Stimulated activated CD4-positive, alpha-beta T cell treated with anti-CD3 and anti-CD28 coated beads, Interleukin-12 subunit alpha, Interleukin-12 subunit beta, amount 100 ng/mL, for 24 hours (primary cell): Measurements from ENCODE around the gene NTM.
"Not testable (repeated sequence)": the region's sequence is repeated elsewhere in the genome, so short reads cannot be mapped to it uniquely, and the experiment has no call there.

ENCODE experiments used
- DNase-seq, 2 experiments: peaks; one replicate each; pipeline ENCODE4 v3.0.0-alpha.2; 2020; ENCODE audit warnings: low read depth in 2 of 2

The NTM gene

GRCh38 chr11:132312701-132313111 lies 942.3 kb downstream of the NTM start:
- no peak for DNase-seq

- no peak for DNase-seq
Measured at GRCh38 chr11:132314911-132315455, 944.6 kb downstream of the NTM start.

GRCh38 chr11:132315696-132316095 lies 945.3 kb downstream of the NTM start:
- no peak for DNase-seq

DNA sequence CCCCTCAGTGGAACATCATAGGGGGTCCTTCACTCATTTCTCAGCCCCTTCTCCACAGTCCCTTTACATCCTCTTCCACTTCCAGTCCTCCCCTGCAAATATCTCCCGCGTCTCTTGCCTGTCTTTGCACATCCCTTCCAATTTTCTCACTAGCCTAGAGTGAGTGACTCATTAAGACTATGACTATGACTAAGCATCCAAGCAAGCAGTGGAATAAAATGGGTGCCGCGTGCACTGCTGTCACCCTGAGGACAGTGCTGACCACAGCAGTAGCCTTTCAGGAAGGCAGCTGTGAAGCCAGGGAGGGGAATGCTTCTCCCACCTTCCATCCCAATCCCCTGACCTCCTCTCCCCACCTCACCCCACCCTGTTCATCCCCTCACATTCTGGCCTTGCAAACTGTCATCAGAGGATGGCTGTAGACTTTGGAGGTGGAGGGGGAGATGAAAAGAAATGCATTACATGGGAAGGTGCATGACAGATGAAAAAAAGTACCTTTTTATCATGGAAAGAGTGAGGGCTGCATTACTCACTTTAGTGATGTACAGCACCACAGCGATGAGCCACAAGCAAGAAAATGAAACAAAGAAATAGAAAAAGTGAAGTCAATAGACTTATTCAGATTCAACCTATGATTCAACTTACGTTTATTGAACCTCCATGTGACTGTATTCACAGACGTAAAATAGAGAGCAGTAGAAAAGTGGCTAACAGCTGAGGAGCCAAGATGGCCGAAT lies 948.2 kb downstream of the NTM start:
- no peak for DNase-seq

GRCh38 chr11:132319419-132319818 lies 949.0 kb downstream of the NTM start:
- not testable (repeated sequence) for DNase-seq

DNA sequence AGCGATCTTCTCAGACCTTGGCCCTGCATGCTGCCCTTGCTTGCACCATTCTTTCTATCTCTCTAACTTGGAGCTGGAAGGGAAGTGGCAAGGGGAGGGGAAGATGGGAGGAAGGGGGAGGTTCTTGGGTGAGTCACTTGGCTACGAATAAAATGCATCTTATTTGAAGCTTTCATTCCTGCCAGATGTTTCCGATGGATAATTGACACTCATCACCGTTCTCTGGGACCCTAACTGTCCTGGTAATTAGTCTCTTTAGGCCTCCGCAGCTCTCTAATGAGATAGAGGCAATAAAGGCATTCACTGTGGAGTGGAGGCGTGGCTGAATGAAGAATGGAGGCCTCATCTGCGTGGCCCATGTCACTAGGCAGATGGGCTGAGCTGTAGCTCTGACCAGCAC lies 960.1 kb downstream of the NTM start:
- DNase-seq: no peak

- no peak for DNase-seq
Measured at GRCh38 chr11:132332521-132332920, 962.1 kb downstream of the NTM start.

DNA sequence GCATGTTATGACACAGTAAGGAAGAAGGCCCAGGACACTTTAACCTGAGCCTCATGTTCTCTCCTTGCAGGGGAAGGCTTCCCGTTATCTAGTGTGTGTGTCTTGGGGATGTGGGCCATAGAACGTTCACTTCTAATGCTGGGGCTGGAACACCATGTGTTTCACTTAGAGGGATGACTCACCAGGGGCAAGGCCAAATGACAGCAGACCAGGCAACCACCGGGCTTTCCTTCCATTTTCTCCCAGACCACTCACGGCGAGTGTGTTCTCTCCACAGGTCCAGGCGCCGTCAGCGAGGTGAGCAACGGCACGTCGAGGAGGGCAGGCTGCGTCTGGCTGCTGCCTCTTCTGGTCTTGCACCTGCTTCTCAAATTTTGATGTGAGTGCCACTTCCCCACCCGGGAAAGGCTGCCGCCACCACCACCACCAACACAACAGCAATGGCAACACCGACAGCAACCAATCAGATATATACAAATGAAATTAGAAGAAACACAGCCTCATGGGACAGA lies 964.4 kb downstream of the NTM start:
- no peak for DNase-seq

DNA sequence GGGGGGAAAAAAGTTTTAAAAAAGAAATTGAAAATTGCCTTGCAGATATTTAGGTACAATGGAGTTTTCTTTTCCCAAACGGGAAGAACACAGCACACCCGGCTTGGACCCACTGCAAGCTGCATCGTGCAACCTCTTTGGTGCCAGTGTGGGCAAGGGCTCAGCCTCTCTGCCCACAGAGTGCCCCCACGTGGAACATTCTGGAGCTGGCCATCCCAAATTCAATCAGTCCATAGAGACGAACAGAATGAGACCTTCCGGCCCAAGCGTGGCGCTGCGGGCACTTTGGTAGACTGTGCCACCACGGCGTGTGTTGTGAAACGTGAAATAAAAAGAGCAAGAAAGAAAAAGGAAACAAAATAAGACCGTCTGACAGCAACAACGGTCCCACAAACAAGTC lies 964.9 kb downstream of the NTM start:
- no peak for DNase-seq

DNA sequence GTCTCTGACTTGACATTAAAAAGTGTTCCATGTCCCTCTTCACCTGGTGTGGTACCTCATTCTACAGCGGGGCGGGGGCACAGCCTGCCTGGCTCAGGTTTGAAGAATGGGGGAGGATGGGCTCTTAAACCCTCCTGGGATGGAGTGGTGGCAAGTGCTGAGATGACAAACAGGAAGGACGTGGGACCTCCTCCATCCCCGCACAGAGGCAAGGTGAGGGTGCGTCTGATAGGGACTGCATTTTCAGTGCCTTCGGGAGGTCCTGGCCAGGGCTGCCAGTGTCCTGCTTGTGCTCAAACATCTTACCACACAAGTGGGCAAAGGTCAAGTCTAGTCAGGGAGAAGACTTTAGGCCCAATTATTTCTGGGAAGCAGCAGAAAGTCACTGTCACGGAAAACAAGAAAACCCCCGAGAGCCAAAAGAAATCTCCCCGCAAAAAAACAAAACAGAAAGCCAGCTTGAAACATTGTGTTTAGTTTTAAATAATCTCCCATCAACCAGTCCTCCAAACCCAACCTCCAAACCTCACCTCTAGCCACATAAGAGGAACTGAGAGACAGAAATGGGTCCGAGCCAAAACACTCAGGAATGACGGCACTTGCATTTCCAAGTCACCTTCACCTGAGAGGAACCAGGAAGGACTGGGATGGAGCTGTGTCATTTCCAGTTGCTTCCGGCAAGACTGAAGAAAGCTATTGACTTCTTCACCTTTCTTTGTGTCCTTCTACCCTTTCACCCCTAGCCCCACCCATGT lies 966.5 kb downstream of the NTM start:
- DNase-seq: no peak

GRCh38 chr11:132337819-132338416 lies 967.5 kb downstream of the NTM start:
- no peak for DNase-seq

GRCh38 chr11:132342408-132342807 lies 972.0 kb downstream of the NTM start:
- DNase-seq: no peak

GRCh38 chr11:132343445-132344175 lies 973.2 kb downstream of the NTM start:
- no peak for DNase-seq

DNA sequence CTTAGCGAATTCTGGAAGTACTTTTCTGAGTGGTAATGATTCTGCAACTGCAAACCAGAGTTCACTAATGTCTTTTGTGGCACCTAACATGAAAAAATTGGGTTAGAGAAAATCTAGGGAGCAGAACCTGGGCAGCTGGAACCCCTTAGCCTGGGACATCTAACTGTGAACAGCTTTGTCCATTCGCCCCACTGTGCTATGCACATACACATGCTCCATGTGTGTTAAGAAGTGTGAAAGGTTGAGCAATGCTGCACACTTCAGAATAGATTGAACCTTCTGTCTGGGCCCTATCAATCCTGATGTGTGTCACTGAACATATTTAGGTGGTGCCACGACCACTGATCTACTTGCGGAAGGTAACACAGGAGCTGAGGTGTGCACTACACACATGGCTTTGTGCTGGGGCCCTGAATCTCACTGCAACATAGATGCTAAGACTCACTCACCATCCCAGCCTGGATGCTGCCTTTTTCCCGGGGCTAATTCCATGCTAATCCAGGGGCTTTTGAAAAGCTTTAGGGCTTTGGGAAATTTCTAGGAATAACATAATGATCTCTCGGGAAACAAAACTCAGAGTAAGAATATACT lies 976.2 kb downstream of the NTM start:
- DNase-seq: no peak

GRCh38 chr11:132347156-132348090 lies 977.0 kb downstream of the NTM start:
- no peak for DNase-seq

DNA sequence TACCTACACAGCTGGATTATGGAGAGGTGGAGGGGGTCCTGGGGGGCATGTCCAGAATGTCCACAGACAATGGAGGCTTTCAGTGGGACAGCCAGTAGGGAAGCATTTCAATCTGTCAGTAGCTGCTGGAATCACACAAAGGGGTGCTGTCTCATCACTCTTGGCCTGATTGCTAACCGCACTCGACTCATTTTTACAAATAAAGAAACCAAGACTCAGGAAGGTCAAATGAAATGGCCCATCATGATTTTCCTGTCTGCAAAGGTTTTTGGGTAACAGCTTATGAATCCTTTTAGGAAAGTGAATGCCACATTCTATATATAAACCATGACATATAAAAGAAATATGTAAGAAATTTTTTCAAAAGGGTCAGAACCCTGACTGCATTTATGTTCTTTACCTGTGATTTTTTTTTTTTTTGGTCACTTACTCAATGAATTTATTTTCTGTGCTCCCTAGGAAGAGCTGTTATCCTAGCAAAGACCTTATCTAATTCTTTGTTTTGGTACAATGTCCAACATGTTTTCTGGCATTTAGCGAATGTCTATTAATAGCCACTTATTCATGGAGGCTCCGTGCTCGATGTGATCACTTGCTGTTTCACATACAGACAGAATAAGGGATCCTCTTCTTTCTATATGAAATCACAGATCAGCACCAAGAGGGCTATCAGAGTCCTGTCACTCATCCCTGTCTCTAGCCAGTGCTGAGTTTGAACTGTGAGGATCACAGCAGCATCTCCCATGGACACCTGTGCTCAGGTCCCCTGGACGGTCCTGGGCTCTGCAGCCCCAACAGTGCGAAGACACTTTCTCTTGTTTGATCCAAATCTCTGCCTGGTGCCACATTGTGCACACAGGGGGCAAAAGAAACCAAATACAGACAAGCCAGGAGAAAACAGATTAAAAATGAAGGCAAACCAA lies 979.7 kb downstream of the NTM start:
- DNase-seq: no peak

DNA sequence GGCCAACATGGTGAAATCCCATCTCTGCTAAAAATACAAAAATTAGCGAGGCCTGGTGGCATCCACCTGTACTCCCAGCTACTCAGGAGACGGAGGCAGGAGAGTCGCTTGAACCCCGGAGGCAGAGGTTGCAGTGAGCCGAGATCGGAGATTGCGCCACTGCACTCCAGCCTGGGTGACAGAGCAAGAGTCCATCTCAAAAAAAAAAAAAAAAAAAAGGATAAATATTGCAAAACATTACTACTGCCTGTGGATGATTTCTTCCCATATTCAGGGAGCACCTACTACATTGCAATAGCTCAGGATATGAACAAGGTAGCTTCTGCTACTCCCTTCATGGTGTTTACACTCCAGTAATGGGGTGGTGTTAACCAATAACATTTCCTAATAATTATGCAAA lies 980.6 kb downstream of the NTM start:
- DNase-seq: no peak

DNA sequence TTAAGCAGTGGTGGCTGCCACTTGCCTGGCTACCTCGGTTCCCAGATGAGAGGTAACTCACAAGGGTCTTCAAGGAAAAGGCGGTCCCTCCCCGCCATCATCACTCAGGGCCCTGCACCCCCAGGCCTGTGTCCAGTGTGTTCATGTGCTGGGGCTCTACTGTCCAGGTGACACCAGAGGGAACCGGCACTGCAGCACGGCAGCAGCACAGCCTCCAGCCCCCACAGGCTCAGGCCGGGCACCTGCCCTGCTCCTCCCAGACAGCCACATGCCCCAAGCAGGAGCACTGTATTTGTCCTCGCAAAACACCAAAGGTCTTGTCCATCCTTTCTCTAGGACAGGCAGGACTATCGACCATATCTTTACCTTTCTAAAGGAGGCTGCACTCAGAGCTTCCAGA lies 982.1 kb downstream of the NTM start:
- DNase-seq: no peak

DNA sequence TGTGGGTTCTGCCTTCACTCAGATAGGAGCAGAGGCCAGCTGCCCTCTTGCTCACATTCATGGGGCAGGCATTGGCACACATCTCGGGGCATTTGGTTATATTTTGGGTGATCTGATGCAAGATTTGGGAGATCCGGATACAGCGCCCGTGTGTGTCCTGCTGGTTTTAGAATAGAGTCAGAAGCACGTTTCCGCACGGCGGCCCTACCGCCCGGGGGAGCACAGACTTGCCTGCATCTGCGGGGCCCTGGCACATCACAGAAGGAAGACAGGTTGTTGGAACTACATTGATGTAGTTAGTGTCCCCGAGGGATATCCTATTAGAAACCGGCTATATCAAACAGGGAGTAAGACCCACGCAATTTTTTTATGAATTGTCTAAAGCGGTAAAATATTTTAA lies 982.8 kb downstream of the NTM start:
- no peak for DNase-seq
